HEK293 (cell line): ENCODE results near the gene ANTXR1.

Source experiments
- CTCF ChIA-PET: fragments of 350-600 bp; formaldehyde crosslinking; extraction: SDS; loops from one replicate; lab custom pipeline; 2021; ENCODE audit warnings: antibody characterized with exemption; lab: Yijun Ruan, JAX
- POLR2A ChIA-PET: fragments of 300-600 bp; formaldehyde crosslinking; extraction: SDS; loops from one replicate; lab custom pipeline; 2020; ENCODE audit warnings: antibody characterized with exemption, inconsistent platforms; lab: Yijun Ruan, JAX
- H3K27ac ChIP-seq: fragments of 200-500 bp; sonication (Bioruptor generic); 2 replicates; pipeline ENCODE4 v1.5.1; 2014; ENCODE audit warnings: low read depth, low read length, control low read depth, inconsistent platforms; ENCODE audit errors: extremely low read depth
- H3K36me3 ChIP-seq, 2 experiments: fragments of 200-500 bp in 1 of 2; sonication (Bioruptor generic) in 1 of 2; 1 replicate in 1 of 2; 2 replicates in 1 of 2; pipeline ENCODE4 v1.5.1; 2014 to 2017; ENCODE audit warnings: inconsistent platforms in 2 of 2, low read length in 2 of 2; ENCODE audit not compliant: control insufficient read depth in 2 of 2, insufficient read depth in 1 of 2
- H3K4me1 ChIP-seq: fragments of 200-500 bp; sonication (Bioruptor generic); 2 replicates; pipeline ENCODE4 v1.5.1; 2014; ENCODE audit warnings: mild to moderate bottlenecking, low read length, inconsistent platforms; ENCODE audit not compliant: control insufficient read depth, insufficient read depth
- H3K4me3 ChIP-seq: 2 replicates; pipeline ENCODE4 v1.5.1; 2011; ENCODE audit warnings: low read depth, mild to moderate bottlenecking, control low read depth, low read length, moderate library complexity
- H3K9me3 ChIP-seq: fragments of 200-500 bp; sonication (Bioruptor generic); 2 replicates; pipeline ENCODE4 v1.5.1; 2014; ENCODE audit warnings: low read depth, low read length, inconsistent platforms; ENCODE audit not compliant: control insufficient read depth, insufficient read depth
- BCL11A ChIP-seq: fragments of 450-650 bp; formaldehyde crosslinking; IDR thresholded peaks from 2 replicates; pipeline ENCODE4 v1.5.1; 2016; ENCODE audit warnings: low read depth, missing biosample characterization, missing genetic modification characterization
- EGR2 ChIP-seq: fragments of 450-650 bp; formaldehyde crosslinking; IDR thresholded peaks from 2 replicates; pipeline ENCODE4 v1.5.1; 2016; ENCODE audit warnings: low read depth, missing biosample characterization, missing genetic modification characterization
- PRDM1 ChIP-seq: fragments of 450-650 bp; formaldehyde crosslinking; IDR thresholded peaks from 2 replicates; pipeline ENCODE4; 2016; ENCODE audit warnings: missing biosample characterization, missing genetic modification characterization
- REPIN1 ChIP-seq: fragments of 450-650 bp; formaldehyde crosslinking; IDR thresholded peaks from 2 replicates; pipeline ENCODE4 v1.5.1; 2017; ENCODE audit warnings: missing biosample characterization, missing genetic modification characterization, low read depth
- ZBTB17 ChIP-seq: fragments of 450-650 bp; formaldehyde crosslinking; IDR thresholded peaks from 2 replicates; pipeline ENCODE4 v1.5.1; 2016; ENCODE audit warnings: missing biosample characterization, missing genetic modification characterization
- ZNF133 ChIP-seq: fragments of 450-650 bp; formaldehyde crosslinking; IDR thresholded peaks from 2 replicates; pipeline ENCODE4 v1.5.1; 2016; ENCODE audit warnings: missing biosample characterization, missing genetic modification characterization
- ZNF146 ChIP-seq: fragments of 450-650 bp; formaldehyde crosslinking; IDR thresholded peaks from 2 replicates; pipeline ENCODE4 v1.5.1; 2016; ENCODE audit warnings: missing biosample characterization, missing genetic modification characterization
- ZNF202 ChIP-seq: fragments of 450-650 bp; formaldehyde crosslinking; IDR thresholded peaks from 2 replicates; pipeline ENCODE4 v1.5.1; 2016; ENCODE audit warnings: missing biosample characterization, missing genetic modification characterization, borderline replicate concordance
- ZNF223 ChIP-seq: fragments of 450-650 bp; formaldehyde crosslinking; IDR thresholded peaks from 2 replicates; pipeline ENCODE4 v1.5.1; 2016; ENCODE audit warnings: missing biosample characterization, missing genetic modification characterization
- ZNF266 ChIP-seq: fragments of 450-650 bp; formaldehyde crosslinking; IDR thresholded peaks from 2 replicates; pipeline ENCODE4 v1.5.1; 2016; ENCODE audit warnings: missing biosample characterization, missing genetic modification characterization, low read depth
- ZNF416 ChIP-seq: fragments of 450-650 bp; formaldehyde crosslinking; IDR thresholded peaks from 2 replicates; pipeline ENCODE4 v1.5.1; 2016; ENCODE audit warnings: missing biosample characterization, missing genetic modification characterization
- ZNF423 ChIP-seq: fragments of 450-650 bp; formaldehyde crosslinking; IDR thresholded peaks from 2 replicates; pipeline ENCODE4 v1.5.1; 2016; ENCODE audit warnings: missing biosample characterization, missing genetic modification characterization
- ZNF433 ChIP-seq: fragments of 450-650 bp; formaldehyde crosslinking; IDR thresholded peaks from 2 replicates; pipeline ENCODE4 v1.5.1; 2016; ENCODE audit warnings: missing biosample characterization, missing genetic modification characterization, low read depth
- ZNF473 ChIP-seq: fragments of 450-650 bp; formaldehyde crosslinking; IDR thresholded peaks from 2 replicates; pipeline ENCODE4 v1.5.1; 2017; ENCODE audit warnings: missing biosample characterization, missing genetic modification characterization
- ZNF48 ChIP-seq: fragments of 450-650 bp; formaldehyde crosslinking; IDR thresholded peaks from 2 replicates; pipeline ENCODE4 v1.5.1; 2016; ENCODE audit warnings: missing biosample characterization, missing genetic modification characterization
- ZNF514 ChIP-seq: fragments of 450-650 bp; formaldehyde crosslinking; IDR thresholded peaks from 2 replicates; pipeline ENCODE4 v1.5.1; 2016; ENCODE audit warnings: missing biosample characterization, missing genetic modification characterization
- ZNF624 ChIP-seq: fragments of 450-650 bp; formaldehyde crosslinking; IDR thresholded peaks from 2 replicates; pipeline ENCODE4 v1.5.1; 2017; ENCODE audit warnings: missing biosample characterization, missing genetic modification characterization
- ZNF629 ChIP-seq: fragments of 450-650 bp; formaldehyde crosslinking; IDR thresholded peaks from 2 replicates; pipeline ENCODE4 v1.5.1; 2017; ENCODE audit warnings: missing biosample characterization, missing genetic modification characterization
- ZNF660 ChIP-seq: fragments of 450-650 bp; IDR thresholded peaks from 2 replicates; pipeline ENCODE4 v1.5.1; 2018; ENCODE audit warnings: missing biosample characterization, mild to moderate bottlenecking, missing genetic modification characterization
- ZNF670 ChIP-seq: fragments of 450-650 bp; formaldehyde crosslinking; IDR thresholded peaks from 2 replicates; pipeline ENCODE4 v1.5.1; 2016; ENCODE audit warnings: missing biosample characterization, missing genetic modification characterization, low read depth
- ZNF785 ChIP-seq: fragments of 450-650 bp; formaldehyde crosslinking; IDR thresholded peaks from 2 replicates; pipeline ENCODE4 v1.5.1; 2016; ENCODE audit warnings: missing biosample characterization, missing genetic modification characterization
- ZNF792 ChIP-seq: fragments of 450-650 bp; formaldehyde crosslinking; IDR thresholded peaks from 2 replicates; pipeline ENCODE4 v1.5.1; 2016; ENCODE audit warnings: missing biosample characterization, missing genetic modification characterization
- TF ChIP-seq, protein P1 (sequence below): fragments of 450-650 bp; formaldehyde crosslinking; IDR thresholded peaks from 2 replicates; pipeline ENCODE4 v1.5.1; 2016; ENCODE audit warnings: missing biosample characterization, missing genetic modification characterization, borderline replicate concordance
- TF ChIP-seq, protein P2 (sequence below): fragments of 450-650 bp; formaldehyde crosslinking; IDR thresholded peaks from 2 replicates; pipeline ENCODE4 v1.5.1; 2017; ENCODE audit warnings: missing biosample characterization, missing genetic modification characterization
- TF ChIP-seq, protein P3 (sequence below): fragments of 450-650 bp; formaldehyde crosslinking; IDR thresholded peaks from 2 replicates; pipeline ENCODE4 v1.5.1; 2016; ENCODE audit warnings: missing biosample characterization, missing genetic modification characterization
- TF ChIP-seq, protein P4 (sequence below): fragments of 450-650 bp; formaldehyde crosslinking; IDR thresholded peaks from 2 replicates; pipeline ENCODE4 v1.5.1; 2016; ENCODE audit warnings: missing biosample characterization, missing genetic modification characterization
- TF ChIP-seq, protein P5 (sequence below): fragments of 450-650 bp; formaldehyde crosslinking; IDR thresholded peaks from 2 replicates; pipeline ENCODE4 v1.5.1; 2016; ENCODE audit warnings: missing biosample characterization, missing genetic modification characterization

ANTXR1 gene

DNA sequence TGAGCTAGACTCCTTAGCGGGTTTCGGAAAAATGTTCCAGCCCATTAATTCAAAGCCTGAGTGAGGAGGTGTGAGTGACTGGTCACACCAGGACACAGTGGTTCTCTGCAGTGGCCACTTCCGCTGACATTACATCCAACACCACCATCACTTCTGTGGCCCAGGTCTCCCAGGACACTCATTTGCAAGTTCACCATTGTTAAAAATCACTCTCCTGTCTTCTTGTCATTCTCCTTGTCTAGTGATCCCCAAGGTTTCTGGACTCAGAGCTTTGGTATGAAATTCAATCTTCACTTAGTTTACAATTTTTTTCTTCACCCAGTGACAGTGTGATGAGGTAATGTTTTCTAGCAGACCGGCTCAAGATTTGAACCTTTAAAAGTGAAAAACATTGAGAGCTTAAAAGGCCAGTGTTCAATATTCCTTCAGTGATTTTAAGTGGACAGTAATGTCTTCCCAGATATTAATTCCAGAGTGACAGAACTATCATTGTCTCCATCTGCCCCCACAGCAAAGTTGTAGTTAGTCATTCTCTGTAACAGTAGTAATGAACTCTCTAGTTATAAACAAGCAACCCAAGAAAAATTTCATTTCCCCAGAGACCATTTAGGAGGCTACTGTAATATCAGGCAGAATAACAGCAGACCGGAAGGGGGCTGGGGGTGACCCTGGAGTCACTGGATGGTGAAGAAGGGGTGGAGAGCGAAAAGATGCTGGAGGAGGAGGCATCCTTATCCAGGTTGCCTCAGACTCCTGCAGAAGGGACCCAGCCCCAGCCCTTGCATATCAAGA is 209.2 kb downstream of the ANTXR1 start (continued):
- TF ChIP-seq, protein P1, sequence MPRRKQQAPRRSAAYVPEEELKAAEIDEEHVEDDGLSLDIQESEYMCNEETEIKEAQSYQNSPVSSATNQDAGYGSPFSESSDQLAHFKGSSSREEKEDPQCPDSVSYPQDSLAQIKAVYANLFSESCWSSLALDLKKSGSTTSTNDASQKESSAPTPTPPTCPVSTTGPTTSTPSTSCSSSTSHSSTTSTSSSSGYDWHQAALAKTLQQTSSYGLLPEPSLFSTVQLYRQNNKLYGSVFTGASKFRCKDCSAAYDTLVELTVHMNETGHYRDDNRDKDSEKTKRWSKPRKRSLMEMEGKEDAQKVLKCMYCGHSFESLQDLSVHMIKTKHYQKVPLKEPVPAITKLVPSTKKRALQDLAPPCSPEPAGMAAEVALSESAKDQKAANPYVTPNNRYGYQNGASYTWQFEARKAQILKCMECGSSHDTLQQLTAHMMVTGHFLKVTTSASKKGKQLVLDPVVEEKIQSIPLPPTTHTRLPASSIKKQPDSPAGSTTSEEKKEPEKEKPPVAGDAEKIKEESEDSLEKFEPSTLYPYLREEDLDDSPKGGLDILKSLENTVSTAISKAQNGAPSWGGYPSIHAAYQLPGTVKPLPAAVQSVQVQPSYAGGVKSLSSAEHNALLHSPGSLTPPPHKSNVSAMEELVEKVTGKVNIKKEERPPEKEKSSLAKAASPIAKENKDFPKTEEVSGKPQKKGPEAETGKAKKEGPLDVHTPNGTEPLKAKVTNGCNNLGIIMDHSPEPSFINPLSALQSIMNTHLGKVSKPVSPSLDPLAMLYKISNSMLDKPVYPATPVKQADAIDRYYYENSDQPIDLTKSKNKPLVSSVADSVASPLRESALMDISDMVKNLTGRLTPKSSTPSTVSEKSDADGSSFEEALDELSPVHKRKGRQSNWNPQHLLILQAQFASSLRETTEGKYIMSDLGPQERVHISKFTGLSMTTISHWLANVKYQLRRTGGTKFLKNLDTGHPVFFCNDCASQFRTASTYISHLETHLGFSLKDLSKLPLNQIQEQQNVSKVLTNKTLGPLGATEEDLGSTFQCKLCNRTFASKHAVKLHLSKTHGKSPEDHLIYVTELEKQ (tag by site-specific recombination) = 0 out of 2 replicates have a peak, but pooled peaks have one; percentile 5
- TF ChIP-seq ZNF146 (tag by site-specific recombination) (no peak), BCL11A (tag by site-specific recombination) (0 out of 2 replicates have a peak, but pooled peaks have one; percentile 39), ZNF670 (no peak), ZNF416 (tag by site-specific recombination) (no peak), ZNF473 (tag by site-specific recombination) (no peak), ZNF133 (tag by site-specific recombination) (no peak), ZNF785 (tag by site-specific recombination) (no peak), ZNF629 (tag by site-specific recombination) (peak; percentile 83), ZNF792 (tag by site-specific recombination) (no peak)
- TF ChIP-seq, protein P2, sequence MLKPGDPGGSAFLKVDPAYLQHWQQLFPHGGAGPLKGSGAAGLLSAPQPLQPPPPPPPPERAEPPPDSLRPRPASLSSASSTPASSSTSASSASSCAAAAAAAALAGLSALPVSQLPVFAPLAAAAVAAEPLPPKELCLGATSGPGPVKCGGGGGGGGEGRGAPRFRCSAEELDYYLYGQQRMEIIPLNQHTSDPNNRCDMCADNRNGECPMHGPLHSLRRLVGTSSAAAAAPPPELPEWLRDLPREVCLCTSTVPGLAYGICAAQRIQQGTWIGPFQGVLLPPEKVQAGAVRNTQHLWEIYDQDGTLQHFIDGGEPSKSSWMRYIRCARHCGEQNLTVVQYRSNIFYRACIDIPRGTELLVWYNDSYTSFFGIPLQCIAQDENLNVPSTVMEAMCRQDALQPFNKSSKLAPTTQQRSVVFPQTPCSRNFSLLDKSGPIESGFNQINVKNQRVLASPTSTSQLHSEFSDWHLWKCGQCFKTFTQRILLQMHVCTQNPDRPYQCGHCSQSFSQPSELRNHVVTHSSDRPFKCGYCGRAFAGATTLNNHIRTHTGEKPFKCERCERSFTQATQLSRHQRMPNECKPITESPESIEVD (tag by site-specific recombination) = peak; percentile 46
- TF ChIP-seq, protein P3, sequence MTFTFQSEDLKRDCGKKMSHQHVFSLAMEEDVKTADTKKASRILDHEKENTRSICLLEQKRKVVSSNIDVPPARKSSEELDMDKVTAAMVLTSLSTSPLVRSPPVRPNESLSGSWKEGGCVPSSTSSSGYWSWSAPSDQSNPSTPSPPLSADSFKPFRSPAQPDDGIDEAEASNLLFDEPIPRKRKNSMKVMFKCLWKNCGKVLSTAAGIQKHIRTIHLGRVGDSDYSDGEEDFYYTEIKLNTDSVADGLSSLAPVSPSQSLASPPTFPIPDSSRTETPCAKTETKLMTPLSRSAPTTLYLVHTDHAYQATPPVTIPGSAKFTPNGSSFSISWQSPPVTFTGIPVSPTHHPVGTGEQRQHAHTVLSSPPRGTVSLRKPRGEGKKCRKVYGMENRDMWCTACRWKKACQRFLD = no peak

DNA sequence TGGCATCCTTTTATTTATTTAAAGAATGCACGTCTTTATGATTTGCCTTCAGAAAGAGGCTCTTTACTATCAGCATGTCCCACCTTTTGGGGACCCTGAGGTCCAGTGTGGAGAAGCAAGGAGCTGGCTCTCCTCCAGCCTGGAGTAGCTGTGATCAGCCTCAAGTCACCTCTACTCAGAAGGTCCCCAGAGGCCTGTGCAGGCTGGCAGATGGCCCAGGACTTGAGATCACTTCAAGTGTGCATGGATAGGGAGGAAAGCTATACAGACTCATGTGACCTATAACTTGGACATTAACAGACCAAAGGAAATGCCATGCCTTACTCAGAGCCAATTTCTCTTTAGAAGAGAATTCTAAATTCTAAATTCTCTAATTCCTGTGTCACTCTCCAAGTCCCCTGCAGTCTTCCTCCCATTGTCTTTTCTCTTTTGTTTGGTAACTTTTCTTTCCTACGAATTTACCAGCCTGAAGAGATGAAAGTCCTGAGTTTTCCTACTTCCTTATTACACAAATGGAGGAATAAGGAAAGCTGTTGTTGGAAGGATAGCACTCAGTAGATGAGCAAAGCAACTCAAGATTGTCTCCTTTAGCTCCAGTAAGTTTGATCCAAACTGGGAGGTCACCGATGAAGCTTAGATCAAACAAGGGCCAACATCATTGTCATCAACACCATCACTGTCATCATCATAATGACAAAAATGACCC is 210.1 kb downstream of the ANTXR1 start:
- POLR2A ChIA-PET = no interaction called here
- Histone ChIP-seq H3K4me3 (no peak overlapping the region), H3K9me3 (no peaks in the 10 kb centered on the region), H3K27ac (no peak overlapping the region), H3K36me3 (no peaks in the 10 kb centered on the region), H3K4me1 (peaks cover 35% of the 10 kb centered on the region)
- CTCF ChIA-PET = interaction anchor here (0.7 kb wide), 1 partner anchor 13 kb away, joined by 3 read pairs; no protein-coding TSS in a partner anchor
- TF ChIP-seq REPIN1 (tag by site-specific recombination) (no peak), ZNF266 (tag by site-specific recombination) (no peak), ZNF133 (tag by site-specific recombination) (no peak), PRDM1 (no peak), ZNF624 (tag by site-specific recombination) (no peak), ZNF660 (tag by site-specific recombination) (no peak), ZNF514 (tag by site-specific recombination) (no peak), EGR2 (tag by site-specific recombination) (no peak), ZNF423 (tag by site-specific recombination) (no peak), ZNF433 (no peak), ZNF48 (tag by site-specific recombination) (no peak), ZNF202 (tag by site-specific recombination) (no peak), ZNF223 (tag by site-specific recombination) (no peak), ZNF629 (tag by site-specific recombination) (peak; percentile 23), ZBTB17 (peak; percentile 60)
- TF ChIP-seq, protein P4, sequence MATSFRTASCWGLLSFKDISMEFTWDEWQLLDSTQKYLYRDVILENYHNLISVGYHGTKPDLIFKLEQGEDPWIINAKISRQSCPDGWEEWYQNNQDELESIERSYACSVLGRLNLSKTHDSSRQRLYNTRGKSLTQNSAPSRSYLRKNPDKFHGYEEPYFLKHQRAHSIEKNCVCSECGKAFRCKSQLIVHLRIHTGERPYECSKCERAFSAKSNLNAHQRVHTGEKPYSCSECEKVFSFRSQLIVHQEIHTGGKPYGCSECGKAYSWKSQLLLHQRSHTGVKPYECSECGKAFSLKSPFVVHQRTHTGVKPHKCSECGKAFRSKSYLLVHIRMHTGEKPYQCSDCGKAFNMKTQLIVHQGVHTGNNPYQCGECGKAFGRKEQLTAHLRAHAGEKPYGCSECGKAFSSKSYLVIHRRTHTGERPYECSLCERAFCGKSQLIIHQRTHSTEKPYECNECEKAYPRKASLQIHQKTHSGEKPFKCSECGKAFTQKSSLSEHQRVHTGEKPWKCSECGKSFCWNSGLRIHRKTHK (tag by site-specific recombination) = no peak
- TF ChIP-seq, protein P5, sequence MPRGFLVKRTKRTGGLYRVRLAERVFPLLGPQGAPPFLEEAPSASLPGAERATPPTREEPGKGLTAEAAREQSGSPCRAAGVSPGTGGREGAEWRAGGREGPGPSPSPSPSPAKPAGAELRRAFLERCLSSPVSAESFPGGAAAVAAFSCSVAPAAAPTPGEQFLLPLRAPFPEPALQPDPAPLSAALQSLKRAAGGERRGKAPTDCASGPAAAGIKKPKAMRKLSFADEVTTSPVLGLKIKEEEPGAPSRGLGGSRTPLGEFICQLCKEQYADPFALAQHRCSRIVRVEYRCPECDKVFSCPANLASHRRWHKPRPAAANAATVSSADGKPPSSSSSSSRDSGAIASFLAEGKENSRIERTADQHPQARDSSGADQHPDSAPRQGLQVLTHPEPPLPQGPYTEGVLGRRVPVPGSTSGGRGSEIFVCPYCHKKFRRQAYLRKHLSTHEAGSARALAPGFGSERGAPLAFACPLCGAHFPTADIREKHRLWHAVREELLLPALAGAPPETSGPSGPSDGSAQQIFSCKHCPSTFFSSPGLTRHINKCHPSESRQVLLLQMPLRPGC = no peak
